ENCODE results near the gene RBAK. TPM values are rescaled to one million over a fixed set of nuclear protein-coding genes. Genes with fewer than 3 reads are reported as not detected.
"Not testable (repeated sequence)": the region's sequence is repeated elsewhere in the genome, so short reads cannot be mapped to it uniquely, and the experiment has no call there.

RBAK gene
- total RNA-seq, 1 experiment from 2014 or later: 20.7 TPM

DNA sequence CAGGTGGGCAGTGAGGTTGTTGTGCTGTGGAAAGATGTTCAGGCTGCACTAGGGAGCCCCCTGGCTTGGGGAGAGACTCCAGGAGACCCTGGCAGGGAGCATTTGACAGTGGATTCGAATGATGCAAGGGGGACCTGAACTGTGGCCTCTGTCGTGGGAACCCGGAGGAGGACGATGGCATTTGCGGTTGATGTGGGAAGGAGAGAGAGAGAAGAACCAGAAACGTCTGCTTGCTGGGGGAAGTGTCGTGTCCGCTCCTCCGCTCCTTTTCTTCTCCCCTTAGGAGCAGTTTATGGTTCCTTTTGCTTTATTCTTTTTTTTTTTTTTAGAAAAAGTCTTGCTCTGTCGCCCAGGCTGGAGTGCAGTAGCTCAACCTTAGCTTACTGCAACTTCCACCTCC, 12.5 kb upstream of the RBAK start:
- not testable (repeated sequence) for H3K27me3 ChIP-seq; H3K36me3 ChIP-seq; H3K27ac ChIP-seq; DNase-seq; H3K9me3 ChIP-seq (replicated peaks); H3K4me1 ChIP-seq; H3K4me3 ChIP-seq

DNA sequence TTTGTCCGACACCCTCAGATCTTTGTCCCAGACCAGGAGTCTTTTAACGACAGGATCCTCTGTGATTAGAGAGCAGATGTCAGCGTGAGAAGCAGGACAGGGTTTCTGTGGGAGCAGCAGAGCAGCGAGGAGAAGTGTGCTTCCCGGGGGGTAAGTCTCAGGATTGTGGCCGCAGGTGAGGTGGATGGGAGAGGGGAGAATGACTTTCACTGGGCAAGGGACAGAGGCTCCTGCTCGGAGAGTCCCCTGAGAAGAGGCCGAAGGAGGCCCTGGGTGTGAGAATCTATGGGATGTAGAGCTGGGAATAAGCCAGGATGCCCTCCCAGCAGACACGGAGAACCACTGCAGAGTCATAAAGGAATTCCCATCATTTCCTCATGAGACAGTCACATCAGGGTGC, 10.4 kb upstream of the RBAK start:
- Histone ChIP-seq H3K9me3 (replicated peaks) (no peaks in the 10 kb centered on the region), H3K27ac (no peak overlapping the region), H3K4me3 (no peak overlapping the region), H3K4me1 (no peaks in the 10 kb centered on the region), H3K27me3 (no peaks in the 10 kb centered on the region), H3K36me3 (no peaks in the 10 kb centered on the region)
- DNase-seq: no peak

DNA sequence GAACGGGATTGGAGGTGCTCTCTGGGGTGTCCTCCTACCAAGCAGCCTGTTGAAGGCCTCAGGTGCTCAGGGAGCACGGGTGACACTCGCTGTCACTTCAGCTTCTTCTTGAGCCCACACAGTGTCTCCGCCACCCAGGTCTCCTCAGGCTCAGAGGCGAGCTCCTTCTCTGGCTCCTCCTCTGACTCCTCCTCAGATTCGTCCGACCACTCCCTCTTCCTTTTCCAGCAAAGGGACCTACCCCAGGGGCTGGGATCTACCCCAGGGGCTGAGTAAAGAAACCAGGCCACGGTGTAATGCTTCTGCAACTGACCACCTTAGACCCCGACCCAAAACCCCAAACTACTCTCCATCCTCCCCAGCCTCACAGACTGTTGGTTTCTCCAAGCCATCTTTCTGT, 9.2 kb upstream of the RBAK start:
- no peaks in the 10 kb centered on the region for H3K4me1 ChIP-seq
- no peaks in the 10 kb centered on the region for H3K9me3 ChIP-seq (replicated peaks)
- no peaks in the 10 kb centered on the region for H3K36me3 ChIP-seq
- no peak overlapping the region for H3K4me3 ChIP-seq
- H3K27me3 ChIP-seq: no peaks in the 10 kb centered on the region
- H3K27ac ChIP-seq: no peak overlapping the region
- no peak for DNase-seq

DNA sequence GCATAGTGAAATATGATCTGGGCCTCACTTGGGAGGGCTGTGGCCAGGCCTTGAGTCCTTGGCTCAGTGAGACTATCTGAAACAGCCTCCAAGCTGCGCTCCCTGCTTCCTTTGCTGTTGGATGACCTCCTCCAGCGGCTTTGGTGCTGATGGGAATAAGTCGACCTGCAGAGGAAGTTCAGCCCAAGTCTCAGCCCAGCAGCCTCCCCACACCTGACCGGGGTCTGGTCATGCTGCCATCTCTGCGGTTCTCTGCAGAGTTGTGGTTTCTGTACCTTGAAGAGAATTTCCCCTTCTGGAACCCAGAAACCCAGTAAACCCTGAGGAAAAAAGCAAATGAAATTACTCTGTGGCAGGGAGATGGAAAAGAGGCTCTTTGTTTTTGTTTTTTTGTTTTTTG, 4.6 kb upstream of the RBAK start:
- Histone ChIP-seq H3K4me3 (no peak overlapping the region), H3K36me3 (no peaks in the 10 kb centered on the region), H3K27ac (no peak overlapping the region), H3K27me3 (no peaks in the 10 kb centered on the region), H3K9me3 (replicated peaks) (0 out of 2 replicates have a peak, but pooled peaks cover 2% of the 10 kb centered on the region), H3K4me1 (no peaks in the 10 kb centered on the region)
- peak; percentile 9 to 28 for DNase-seq

DNA sequence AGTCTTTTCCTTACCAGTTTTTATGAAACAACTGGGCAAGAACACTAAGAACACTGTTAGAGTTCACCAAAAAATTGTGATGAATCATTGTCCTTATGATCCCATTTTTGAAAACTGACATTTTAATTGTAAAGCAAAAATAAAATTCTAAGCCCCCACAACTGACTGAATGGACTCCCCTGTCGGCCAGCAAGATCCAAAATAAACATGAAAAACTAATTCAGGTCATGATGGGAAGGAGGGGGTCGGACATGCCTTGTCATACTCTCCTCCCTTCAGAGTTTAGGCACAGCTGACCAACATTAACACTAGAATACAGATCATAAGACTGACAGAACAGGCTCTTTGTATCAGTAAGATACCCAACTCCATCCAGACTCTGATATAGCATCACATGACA, 2.0 kb upstream of the RBAK start:
- 0 out of 2 replicates have a peak, but pooled peaks cover 2% of the 10 kb centered on the region for H3K9me3 ChIP-seq (replicated peaks)
- no peaks in the 10 kb centered on the region for H3K27me3 ChIP-seq
- H3K36me3 ChIP-seq: peaks cover 3% of the 10 kb centered on the region
- no peak overlapping the region for H3K27ac ChIP-seq
- H3K4me1 ChIP-seq: no peaks in the 10 kb centered on the region
- H3K4me3 ChIP-seq: no peak overlapping the region
- DNase-seq: no peak

DNA sequence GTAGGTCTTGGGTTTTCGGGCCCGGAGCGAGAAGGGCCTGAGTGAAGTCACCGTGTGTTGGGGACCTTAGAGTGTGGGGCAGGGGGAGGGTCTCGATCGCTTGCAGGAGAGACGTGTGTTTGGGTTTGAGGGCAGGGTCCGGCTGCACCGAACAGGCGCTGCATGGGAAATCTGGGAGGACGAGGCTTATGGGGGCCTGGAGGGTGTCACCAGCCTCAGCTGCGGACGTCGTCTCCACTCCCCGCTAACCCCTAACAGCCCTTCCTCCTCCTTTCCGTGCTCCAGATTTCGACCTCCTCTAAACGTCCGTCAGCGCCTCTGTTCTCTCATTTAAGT, 705 bp downstream of the RBAK start:
- not testable (repeated sequence) for H3K4me1 ChIP-seq; H3K9me3 ChIP-seq (replicated peaks); H3K27me3 ChIP-seq
- peak overlapping the region; percentile 85 for H3K4me3 ChIP-seq
- H3K27ac ChIP-seq: peak overlapping the region; percentile 47
- DNase-seq: peak; percentile 10 to 23
- peaks cover 20% of the 10 kb centered on the region for H3K36me3 ChIP-seq

DNA sequence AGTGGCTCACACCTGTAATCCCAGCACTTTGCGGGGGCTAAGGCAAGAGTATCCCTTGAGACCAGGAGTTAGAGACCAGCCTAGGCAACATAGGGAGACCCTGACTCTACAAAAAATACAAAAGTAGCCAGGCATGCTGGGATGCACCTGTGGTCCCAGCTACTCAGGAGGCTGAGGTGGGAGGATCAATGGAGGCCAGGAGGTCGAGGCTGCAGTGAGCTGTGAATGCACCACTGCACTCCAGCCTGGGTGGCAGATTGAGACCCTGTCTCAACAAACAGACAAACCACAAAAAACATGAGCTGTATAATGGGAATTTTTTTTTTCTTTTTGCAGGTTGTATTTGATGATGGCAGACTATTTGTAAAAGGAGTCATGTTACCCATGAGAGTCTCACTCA, 1.5 kb downstream of the RBAK start:
- H3K9me3 ChIP-seq (replicated peaks); H3K4me1 ChIP-seq; H3K27ac ChIP-seq; H3K27me3 ChIP-seq; DNase-seq: not testable (repeated sequence)
- Histone ChIP-seq H3K36me3 (peaks cover 24% of the 10 kb centered on the region), H3K4me3 (peak overlapping the region; percentile 85; the same call in 1 of the 2 replicates)

DNA sequence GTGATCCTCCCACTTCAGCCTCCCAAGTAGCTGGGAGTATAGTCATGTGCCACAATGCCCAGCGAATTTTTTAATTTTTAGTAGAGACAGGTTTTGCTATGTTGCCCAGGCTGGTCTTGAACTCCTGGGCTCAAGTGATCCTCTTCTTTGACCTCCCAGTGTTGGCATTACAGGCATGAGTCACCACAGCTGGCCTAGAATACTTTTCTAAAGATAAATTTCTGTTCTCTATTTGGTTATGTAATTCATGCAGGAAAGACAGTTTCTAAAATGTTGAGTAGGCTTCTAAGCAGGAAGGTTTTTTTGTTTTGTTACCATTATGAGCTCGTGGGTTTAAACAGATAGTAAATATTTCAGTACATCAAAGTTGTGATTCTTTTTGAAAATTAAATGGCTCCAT, 5.0 kb downstream of the RBAK start:
- no peak overlapping the region for H3K27ac ChIP-seq
- peaks cover 18% of the 10 kb centered on the region for H3K9me3 ChIP-seq (replicated peaks)
- peaks cover 57% of the 10 kb centered on the region for H3K36me3 ChIP-seq
- no peak for DNase-seq
- no peak overlapping the region for H3K4me3 ChIP-seq
- no peaks in the 10 kb centered on the region for H3K4me1 ChIP-seq
- H3K27me3 ChIP-seq: no peaks in the 10 kb centered on the region

DNA sequence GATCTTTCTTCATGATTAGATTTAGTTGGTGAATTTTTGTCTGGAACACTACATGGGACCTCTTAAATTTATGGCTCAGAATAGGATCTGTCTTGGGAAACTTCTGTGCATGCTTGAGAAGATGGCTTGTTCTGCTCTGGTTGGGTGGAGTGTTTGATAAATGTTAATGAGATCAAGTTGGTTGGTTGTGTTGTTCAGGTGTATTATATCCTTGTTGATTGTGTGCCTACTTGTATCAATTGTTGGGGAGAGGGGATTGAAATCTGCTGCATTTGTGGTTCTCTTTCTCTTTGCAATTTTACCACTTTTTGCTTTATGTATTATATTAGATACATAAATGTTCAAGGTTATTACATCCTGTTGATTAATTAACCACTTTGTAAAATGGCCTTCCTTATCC, 6.1 kb downstream of the RBAK start:
- H3K4me3 ChIP-seq, H3K27ac ChIP-seq, H3K27me3 ChIP-seq, DNase-seq, H3K4me1 ChIP-seq: not testable (repeated sequence)
- Histone ChIP-seq H3K36me3 (peaks cover 58% of the 10 kb centered on the region), H3K9me3 (replicated peaks) (peaks cover 18% of the 10 kb centered on the region)

DNA sequence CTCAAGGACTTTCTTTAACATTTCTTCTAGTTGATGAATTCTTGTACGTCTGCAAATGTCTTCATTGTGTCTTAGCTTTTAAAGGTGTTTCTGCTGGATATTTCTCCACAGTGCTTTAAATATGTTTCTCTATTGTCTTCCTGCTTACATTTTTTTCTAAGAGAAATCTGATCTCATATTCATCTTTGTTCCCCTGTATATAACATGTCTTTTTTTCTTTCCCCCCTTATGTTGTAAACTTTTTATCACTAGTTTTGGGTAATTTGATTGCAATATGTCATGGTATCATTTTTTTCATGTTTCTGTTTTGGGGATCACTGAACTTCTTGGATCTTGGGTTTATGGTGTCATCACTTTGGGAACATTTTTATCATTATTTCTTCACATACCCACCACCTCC, 7.5 kb downstream of the RBAK start:
- H3K27me3 ChIP-seq: no peaks in the 10 kb centered on the region
- H3K4me3 ChIP-seq: no peak overlapping the region
- peaks cover 23% of the 10 kb centered on the region for H3K9me3 ChIP-seq (replicated peaks)
- peaks cover 70% of the 10 kb centered on the region for H3K36me3 ChIP-seq
- no peaks in the 10 kb centered on the region for H3K4me1 ChIP-seq
- H3K27ac ChIP-seq: no peak overlapping the region
- no peak for DNase-seq

DNA sequence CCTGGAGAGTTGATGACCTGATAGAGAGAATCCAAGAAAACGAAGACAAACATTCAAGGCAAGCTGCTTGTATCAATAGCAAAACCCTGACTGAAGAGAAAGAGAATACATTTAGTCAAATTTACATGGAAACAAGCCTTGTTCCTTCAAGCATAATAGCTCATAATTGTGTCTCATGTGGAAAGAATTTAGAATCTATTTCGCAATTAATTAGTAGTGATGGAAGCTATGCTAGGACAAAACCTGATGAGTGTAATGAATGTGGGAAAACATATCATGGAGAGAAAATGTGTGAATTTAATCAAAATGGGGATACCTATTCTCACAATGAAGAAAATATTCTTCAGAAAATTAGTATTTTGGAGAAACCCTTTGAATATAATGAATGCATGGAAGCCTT, 18.0 kb downstream of the RBAK start:
- no peak overlapping the region for H3K4me3 ChIP-seq
- peaks cover 63% of the 10 kb centered on the region for H3K9me3 ChIP-seq (replicated peaks)
- no peak for DNase-seq
- H3K27ac ChIP-seq: no peak overlapping the region
- H3K4me1 ChIP-seq: no peaks in the 10 kb centered on the region
- no peaks in the 10 kb centered on the region for H3K27me3 ChIP-seq
- peaks cover 94% of the 10 kb centered on the region for H3K36me3 ChIP-seq

DNA sequence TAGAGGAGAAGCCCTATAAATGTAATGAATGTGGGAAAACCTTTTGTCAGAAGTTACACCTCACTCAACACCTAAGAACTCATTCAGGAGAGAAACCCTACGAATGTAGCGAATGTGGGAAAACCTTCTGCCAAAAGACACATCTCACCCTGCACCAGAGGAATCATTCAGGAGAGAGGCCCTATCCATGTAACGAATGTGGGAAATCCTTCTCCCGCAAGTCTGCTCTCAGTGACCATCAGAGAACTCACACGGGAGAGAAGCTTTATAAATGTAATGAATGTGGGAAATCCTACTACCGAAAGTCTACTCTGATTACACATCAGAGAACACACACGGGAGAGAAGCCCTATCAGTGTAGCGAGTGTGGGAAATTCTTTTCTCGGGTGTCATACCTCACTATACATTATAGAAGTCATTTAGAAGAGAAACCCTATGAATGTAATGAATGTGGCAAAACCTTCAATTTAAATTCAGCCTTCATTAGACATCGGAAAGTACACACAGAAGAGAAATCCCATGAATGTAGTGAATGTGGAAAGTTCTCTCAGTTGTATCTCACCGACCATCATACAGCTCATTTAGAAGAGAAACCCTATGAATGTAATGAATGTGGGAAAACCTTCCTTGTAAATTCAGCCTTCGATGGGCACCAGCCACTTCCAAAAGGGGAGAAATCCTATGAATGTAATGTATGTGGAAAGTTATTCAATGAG, 18.9 kb downstream of the RBAK start:
- Histone ChIP-seq H3K4me1 (no peaks in the 10 kb centered on the region), H3K9me3 (replicated peaks) (peaks cover 64% of the 10 kb centered on the region), H3K36me3 (peaks cover 86% of the 10 kb centered on the region), H3K27me3 (no peaks in the 10 kb centered on the region), H3K27ac (no peak overlapping the region), H3K4me3 (no peak overlapping the region)
- DNase-seq: peak in 1 of 2 experiments; percentile 13

DNA sequence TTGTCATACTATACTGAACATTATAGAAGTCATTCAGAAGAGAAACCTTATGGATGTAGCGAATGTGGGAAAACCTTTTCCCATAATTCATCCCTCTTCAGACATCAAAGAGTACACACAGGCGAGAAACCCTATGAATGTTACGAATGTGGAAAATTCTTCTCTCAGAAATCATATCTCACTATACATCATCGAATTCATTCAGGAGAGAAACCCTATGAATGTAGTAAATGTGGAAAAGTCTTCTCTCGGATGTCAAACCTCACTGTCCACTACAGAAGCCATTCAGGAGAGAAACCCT, 19.4 kb downstream of the RBAK start:
- Histone ChIP-seq H3K27me3 (no peaks in the 10 kb centered on the region), H3K36me3 (peaks cover 81% of the 10 kb centered on the region), H3K4me3 (no peak overlapping the region), H3K9me3 (replicated peaks) (peaks cover 64% of the 10 kb centered on the region), H3K27ac (no peak overlapping the region), H3K4me1 (no peaks in the 10 kb centered on the region)
- no peak for DNase-seq

DNA sequence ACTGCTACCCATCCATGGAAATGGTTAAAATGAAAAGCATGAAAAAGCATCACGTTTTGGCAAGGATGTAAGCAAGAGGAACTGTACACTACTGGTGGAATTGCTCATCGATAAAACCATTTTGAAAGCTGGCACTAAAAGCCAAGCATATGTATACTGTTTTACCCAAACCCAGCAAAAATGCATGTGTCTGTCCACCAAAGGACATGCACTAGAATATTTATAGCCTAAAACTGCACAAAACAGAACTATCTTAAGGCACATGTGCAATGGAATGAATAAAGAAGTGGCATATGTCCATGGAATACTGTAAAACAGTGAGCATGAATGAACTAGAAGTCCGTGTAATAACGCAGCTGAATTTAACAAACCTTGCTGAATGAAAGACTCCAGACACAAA, 22.9 kb downstream of the RBAK start:
- DNase-seq: no peak
- H3K27me3 ChIP-seq: no peaks in the 10 kb centered on the region
- H3K36me3 ChIP-seq: peaks cover 47% of the 10 kb centered on the region
- H3K27ac ChIP-seq: no peak overlapping the region
- H3K9me3 ChIP-seq (replicated peaks): peaks cover 45% of the 10 kb centered on the region
- no peak overlapping the region for H3K4me3 ChIP-seq
- H3K4me1 ChIP-seq: no peaks in the 10 kb centered on the region

DNA sequence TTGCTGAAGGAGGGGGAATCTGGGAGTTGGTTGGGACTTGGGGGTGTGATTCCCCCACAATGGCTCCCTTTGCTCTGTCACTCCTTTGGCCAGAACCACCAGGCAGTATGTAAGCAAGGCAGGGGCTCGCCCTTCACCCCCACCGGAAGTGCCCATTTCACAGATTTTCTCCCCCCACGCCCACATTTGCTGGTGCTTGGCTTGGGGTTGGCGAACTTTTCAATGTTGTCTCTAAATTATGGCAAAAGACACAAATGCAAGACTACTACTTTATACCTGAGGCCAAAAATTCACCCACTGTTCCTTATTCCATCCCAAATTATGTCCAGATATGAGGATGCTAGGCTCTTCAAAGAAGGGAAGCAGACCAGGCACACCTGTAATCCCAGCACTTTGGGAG, 24.5 kb downstream of the RBAK start:
- H3K36me3 ChIP-seq: peaks cover 31% of the 10 kb centered on the region
- peaks cover 28% of the 10 kb centered on the region for H3K9me3 ChIP-seq (replicated peaks)
- no peak overlapping the region for H3K4me3 ChIP-seq
- H3K27ac ChIP-seq: no peak overlapping the region
- no peaks in the 10 kb centered on the region for H3K4me1 ChIP-seq
- H3K27me3 ChIP-seq: no peaks in the 10 kb centered on the region
- DNase-seq: no peak

DNA sequence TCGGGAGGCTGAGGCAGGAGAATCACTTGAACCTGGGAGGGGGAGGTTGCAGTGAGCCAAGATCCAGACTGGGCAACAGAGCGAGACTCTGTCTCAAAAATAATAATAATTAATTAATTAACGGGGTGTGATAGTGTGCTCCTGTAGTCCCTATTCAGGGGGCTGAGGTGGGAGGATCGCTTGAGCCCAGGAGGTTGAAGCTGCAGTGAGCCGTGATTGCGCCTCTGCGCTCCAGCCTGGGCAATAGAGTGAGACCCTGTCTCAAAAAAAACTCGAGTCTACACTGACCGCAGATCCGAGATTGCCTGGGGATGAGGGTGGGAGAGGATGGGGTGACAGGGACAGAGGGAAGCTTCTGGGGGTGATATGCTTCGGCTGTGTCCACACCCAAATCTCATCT, 29.5 kb downstream of the RBAK start:
- H3K36me3 ChIP-seq; H3K27me3 ChIP-seq; H3K4me1 ChIP-seq; H3K27ac ChIP-seq; H3K9me3 ChIP-seq (replicated peaks); H3K4me3 ChIP-seq; DNase-seq: not testable (repeated sequence)

All from SJCRH30 (cell line).